Glomerular visceral epithelial cell (primary cell): ENCODE data around the gene GGN.
"Not testable (repeated sequence)": the region's sequence is repeated elsewhere in the genome, so short reads cannot be mapped to it uniquely, and the experiment has no call there.

Experiments
- DNase-seq: peaks from one replicate; pipeline ENCODE4 v3.0.0-alpha.2; 2016; ENCODE audit errors: extremely low spot score

Gene GGN

GRCh38 chr19:38386971-38387549 is 774 bp downstream of the GGN start:
- DNase-seq = no peak

DNA sequence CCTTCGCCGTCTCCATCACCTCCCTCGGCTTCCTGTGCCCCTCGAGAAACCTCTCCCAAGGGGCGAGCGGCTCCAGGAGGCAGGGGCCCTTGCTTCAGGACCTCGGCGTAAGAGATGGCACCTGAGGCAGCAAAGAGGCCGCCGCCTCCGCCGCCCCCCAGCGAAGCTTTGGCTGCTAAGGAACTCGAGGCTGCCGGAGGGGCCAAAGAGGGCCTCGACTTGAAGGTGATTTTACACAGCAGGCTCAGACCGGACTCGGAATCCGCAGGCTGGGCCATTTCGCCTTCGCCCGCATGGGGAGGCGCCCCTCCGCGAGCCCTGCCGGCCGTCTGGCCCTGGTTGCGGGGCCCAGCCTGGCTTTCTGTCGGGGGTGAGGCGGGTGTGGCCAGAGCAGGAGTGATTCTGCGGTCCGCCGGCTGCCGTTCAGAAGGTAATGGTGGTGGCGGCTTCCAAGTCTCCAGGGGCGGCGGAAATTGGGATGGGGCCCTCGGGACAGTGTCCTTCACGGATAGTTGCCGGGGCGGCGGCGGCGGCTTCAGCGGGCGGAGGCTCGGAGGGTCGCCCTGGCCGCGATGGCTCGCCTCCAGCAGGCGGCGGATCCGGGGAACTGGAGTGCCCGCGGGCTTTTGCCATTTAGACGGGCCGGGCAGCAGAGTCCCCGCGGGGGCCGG is 1.4 kb downstream of the GGN start:
- no peak for DNase-seq

DNA sequence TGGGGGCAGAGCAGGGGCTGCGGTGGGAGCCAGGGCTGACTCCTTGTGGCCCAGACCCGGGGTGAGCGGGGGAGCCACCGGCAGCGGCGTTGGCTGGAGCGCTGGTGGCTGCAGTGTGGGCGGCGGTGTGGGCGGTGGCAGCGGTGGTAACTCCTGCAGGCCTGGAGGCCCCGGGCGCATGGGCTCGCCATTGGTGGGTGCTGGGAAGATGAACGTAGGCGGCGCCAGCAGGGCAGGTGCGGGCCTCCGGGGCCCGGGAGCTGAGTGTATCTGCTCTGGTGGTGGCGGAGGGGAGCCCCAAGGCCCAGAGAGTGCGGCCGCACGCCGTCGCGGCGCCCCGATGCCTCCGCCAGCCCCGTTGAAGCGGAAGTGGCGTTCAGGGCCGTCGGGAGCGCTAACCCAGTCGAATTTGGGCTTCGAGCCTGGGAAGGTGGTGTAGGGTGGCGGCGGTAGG is 2.0 kb downstream of the GGN start:
- no peak for DNase-seq

GRCh38 chr19:38385057-38385803 is 2.6 kb downstream of the GGN start:
- no peak for DNase-seq

DNA sequence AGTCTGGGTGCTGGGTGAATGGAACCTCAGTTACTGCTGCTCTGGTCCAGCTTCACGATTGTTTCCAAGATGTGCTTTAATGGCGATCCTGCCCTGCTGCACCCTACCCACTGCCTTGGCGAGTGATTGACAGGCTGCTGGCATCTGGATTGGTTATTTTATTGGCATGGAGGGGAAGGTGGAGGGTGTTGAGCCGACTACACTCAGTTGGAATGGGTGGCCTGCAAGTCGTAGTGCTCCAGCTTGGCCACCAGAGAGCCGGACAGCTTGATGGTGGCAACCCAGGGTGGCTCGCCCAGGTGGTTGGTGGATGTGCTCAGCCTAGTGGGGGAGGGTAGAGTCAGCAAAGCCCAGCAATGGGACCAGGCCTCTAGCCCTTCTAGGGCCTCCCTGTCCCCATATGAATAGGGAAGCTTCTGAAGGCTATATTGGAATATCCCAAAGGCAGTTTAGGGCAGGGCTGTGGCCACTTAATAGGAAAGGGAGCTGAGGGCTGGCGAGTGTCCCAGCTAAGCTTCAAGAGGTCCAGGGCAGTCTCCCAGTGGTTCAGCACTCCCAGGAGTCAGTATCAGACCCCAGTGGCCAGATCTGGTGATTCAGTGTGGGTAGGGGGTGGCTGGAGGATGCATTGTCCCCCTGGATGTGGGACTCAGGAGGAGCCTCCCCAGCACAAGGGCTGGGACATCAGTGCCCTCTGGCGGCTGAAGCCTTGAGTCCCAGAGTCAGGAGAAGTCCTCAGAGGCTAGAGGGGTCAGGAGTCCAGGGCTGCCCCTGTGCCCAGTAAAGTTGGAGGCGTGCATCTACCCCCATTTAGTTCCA is 3.4 kb downstream of the GGN start:
- DNase-seq = no peak

- DNase-seq = no peak
These were observed 4.1 kb downstream of the GGN start for GRCh38 chr19:38383743-38384142.

- DNase-seq = no peak
These were observed 4.7 kb downstream of the GGN start for GRCh38 chr19:38383184-38383583.

DNA sequence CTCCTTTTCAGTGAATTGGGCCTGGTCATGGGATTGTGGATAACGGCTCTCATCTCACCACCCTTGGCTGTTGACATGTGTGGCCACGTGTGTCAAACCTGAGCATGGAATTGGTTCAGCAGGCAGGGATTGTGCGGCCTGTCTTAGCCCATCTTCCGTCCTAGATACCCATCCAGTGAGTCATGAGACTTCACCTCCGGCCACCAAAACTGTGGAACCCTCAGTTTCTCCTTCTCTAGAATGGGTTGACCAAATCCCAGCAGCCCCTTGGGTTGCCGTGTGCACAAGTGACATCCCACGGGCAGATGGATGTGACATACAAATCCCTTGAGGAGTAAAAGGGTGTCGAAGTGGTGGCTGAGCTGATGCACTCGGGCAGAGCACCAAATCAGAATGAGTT is 6.7 kb downstream of the GGN start:
- no peak for DNase-seq

DNA sequence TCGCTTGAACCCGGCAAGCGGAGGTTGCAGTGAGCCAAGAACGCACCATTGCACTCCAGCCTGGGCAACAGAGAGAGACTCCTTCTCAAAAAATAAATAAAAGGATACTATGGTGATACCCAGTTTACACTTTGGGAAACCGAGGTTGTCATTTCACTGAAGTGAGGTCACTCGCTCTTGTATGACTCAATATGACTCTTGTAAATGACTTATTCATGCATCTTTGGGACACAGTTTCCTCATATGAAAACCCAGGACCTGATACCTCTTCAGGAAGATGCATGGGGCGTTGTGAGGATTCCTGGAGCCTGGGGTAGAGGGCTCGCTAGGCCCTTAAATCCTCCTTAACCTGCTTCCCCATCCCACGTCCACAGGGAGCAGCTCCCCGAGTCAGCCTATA is 9.0 kb downstream of the GGN start:
- no peak for DNase-seq

DNA sequence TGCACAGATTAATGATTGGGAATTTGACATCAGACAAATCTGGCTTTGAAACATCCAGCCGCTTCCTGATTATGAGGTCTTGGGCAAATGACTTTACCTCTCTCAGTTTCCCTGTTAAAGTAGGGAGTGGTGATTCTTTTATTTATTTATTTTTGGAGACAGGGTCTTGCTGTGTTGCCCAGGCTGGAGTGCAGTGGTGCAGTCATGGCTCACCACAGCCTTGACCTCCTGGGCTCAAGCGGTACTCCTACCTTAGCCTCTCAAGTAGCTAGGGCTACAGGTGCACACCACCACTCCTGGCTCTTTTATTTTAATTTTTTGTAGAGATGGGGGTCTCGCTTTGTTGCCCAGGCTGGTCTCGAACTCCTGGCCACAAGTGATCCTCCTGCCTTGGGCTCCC is 10.8 kb downstream of the GGN start:
- no peak for DNase-seq

GRCh38 chr19:38376576-38376975 is 11.3 kb downstream of the GGN start:
- no peak for DNase-seq

- DNase-seq = peak; percentile 34
These were observed 12.1 kb downstream of the GGN start for GRCh38 chr19:38375748-38376147.

DNA sequence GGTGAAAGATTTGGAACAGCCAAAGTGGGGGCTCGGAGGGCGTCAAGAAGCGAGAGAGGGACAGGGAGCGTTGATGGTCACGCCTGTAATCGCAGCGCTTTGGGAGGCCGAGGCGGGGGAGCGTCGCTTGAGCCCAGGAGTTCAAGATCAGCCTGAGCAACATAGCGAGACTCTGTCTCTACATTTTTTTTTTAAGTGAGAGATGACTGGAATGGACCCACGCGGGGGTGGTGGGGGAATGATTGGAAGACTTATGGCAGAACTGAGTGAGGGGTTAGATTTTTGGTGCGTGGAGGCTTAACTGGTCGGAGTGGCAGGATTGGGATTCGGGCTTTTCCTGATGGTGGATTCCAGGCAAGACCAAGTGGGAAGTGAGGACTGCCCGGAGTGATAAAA is 12.7 kb downstream of the GGN start:
- DNase-seq = no peak

DNA sequence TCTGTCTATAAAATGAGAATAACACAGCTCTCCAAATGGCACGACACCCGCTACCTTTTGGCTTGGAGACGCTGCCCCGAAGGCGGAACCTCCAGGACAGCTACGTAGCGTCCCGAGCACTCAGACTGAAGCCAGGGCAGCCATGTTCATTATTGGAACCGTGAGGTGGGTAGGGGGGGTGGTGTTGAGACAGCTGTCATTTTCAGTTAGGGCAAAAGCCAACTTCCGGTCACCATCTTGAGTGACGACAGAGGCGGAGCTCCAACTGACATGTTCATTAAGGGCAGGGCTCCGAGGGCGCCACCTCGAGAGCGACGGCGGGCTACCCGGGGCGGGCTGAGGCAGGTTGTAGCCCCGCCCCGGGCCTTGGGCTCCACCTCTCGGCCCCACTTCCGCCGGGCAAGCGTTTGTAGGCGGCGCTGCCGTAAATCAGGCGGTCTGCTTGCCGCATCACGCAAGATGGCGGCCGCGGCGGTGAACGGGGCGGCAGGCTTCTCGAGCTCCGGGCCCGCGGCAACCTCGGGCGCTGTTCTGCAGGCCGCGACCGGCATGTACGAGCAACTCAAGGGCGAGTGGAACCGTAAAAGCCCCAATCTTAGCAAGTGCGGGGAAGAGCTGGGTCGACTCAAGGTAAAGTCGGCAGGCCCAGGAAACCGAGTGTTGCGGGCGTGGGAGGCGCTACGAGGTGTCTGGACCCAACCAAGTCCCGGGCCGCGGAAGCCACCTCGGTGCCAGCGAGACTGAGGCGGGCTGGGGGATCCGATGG is 13.3 kb downstream of the GGN start, which contains the start of gene PSMD8:
PSMD8 (plus strand) TSS at position 240 of the 766 bp plus-strand sequence; CDS start at position 271, 31 bp downstream.
- peak; percentile 99 for DNase-seq

DNA sequence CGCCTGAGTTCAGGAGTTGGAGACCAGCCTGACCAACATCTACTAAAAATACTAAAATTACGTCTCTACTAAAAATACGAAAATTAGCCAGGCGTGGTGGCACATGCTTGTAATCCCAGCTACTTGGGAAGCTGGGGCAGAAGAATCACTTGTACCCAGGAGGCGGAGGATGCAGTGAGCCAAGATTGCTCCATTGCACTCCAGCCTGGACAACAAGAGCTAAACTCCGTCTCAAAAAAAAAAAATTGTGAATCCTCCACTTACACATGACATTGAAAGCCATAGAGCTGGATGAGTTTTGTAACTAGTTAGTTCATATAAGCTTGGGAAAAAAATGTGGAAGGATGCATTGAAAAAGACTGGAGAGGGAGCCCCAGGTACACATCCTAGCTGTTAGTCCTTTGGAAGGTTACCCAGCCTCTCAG is 13.9 kb downstream of the GGN start:
- DNase-seq = no peak

DNA sequence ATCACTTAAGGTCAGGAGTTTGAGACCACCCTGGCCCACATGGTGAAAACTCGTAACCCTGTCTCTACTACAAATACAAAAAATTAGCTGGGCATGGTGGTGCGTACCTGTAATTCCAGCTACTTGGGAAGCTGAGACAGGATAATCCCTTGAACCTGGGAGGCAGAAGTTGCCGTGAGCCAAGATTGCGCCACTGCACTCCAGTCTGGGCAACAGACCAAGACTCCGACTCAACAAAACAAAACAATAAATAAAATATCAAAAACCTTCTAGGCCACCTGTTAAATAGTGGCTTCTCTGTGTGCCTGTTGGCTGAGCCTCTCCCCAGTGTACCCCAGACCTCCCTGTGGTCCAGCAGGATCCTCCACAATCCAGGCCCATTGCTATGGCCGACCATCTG is 16.8 kb downstream of the GGN start:
- no peak for DNase-seq

DNA sequence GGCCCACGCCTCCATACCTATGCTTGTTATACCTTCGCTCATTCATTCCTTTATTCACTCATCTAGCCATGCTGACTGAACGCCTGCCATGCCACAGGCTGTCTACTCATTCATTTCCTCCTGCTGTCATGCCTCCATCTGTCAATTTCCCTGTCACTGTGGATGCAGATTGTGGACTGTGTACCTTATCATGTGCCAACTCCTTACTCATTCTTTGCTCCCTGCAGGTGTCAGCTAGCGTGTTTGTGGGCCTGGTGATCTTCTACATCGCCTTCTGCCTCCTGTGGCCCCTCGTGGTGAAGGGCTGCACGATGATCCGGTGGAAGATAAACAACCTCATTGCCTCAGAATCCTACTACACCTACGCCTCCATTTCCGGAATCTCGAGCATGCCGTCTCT is 17.5 kb downstream of the GGN start:
- no peak for DNase-seq

DNA sequence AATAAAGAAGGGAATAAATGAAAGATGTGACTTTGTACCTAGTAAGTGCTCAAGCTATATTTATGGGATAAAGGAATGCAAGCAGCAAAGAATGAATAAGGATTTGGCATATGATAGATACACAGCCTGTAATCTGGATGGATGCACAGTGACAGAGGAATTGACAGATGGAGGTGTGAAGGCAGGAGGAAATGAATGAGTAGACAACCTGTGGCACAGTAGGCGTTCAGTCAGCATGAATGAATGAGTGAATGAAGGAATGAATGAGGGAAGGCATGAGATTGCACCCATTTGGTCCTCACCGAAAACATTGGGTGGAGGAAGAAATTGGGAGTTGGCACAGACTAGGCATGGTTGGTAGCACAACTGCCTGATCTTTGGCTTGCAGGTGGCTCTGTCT is 18.2 kb downstream of the GGN start:
- no peak for DNase-seq

DNA sequence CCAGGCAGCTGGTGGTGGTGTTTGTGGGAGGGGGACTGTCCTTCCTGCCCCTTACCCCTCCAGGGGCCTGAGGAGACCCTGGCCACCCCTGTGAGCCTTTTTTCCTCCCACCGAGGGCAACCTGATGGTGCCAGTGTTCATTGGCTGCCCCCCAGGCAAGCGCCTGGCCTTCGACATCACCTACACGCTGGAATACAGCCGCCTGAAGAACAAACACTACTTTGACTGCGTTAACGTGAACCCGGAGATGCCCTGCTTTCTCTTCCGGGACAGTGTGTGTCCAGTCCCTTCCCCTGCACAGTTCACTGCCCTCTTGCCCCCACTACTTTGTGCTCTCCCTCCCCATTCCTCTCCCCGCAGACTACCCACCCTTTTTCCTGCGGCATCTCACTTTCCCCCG is 20.8 kb downstream of the GGN start:
- DNase-seq = no peak

- not testable (repeated sequence) for DNase-seq
These were observed 24.7 kb downstream of the GGN start for GRCh38 chr19:38362946-38363688.
